K562 (cell line): ENCODE measurements around the gene ERVH48-1. TPM values are rescaled to one million over a fixed set of nuclear protein-coding genes. Genes with fewer than 3 reads are reported as not detected.

Experiments
- AFF4 ChIP-seq: sonication (generic); formaldehyde crosslinking; IDR thresholded peaks from 2 replicates; pipeline ENCODE4 v1.8.0; 2023; ENCODE audit warnings: mild to moderate bottlenecking, missing genetic modification reagents
- COPS2 ChIP-seq: fragments of 450-650 bp; conservative IDR thresholded peaks from 2 replicates; pipeline ENCODE4 v1.6.1; 2016; ENCODE audit warnings: mild to moderate bottlenecking, moderate library complexity
- E4F1 ChIP-seq: fragments of 250-450 bp; sonication (Bioruptor Pico); IDR thresholded peaks from 2 replicates; pipeline ENCODE4 v1.5.0; 2021; ENCODE audit warnings: mild to moderate bottlenecking, borderline replicate concordance
- GTF3C2 ChIP-seq: IDR thresholded peaks from 3 replicates; pipeline ENCODE4 v1.6.1; 2011; ENCODE audit warnings: borderline replicate concordance, mild to moderate bottlenecking, moderate library complexity; ENCODE audit not compliant: insufficient read length; ENCODE audit errors: extremely low read depth
- HDAC2 ChIP-seq: fragments of 450-650 bp; IDR thresholded peaks from 2 replicates; pipeline ENCODE4 v1.6.1; 2016; ENCODE audit warnings: mild to moderate bottlenecking
- HNRNPL ChIP-seq: fragments of 200-400 bp; formaldehyde crosslinking; IDR thresholded peaks from 2 replicates; pipeline ENCODE4 v1.6.1; 2017; ENCODE audit warnings: low read depth, mild to moderate bottlenecking, low read length
- IRF9 ChIP-seq: fragments of 450-650 bp; IDR thresholded peaks from 2 replicates; pipeline ENCODE4 v1.6.1; 2016; ENCODE audit warnings: missing biosample characterization, missing genetic modification characterization
- KLF6 ChIP-seq: fragments of 250-450 bp; sonication (Bioruptor Pico); IDR thresholded peaks from 2 replicates; pipeline ENCODE4 v1.4.0; 2020; ENCODE audit warnings: mild to moderate bottlenecking, moderate library complexity, borderline replicate concordance
- MXD1 ChIP-seq: fragments of 250-450 bp; sonication (Bioruptor Pico); IDR thresholded peaks from 2 replicates; pipeline ENCODE4 v1.8.0; 2021; ENCODE audit warnings: borderline replicate concordance, mild to moderate bottlenecking, moderate library complexity; ENCODE audit not compliant: poor library complexity, severe bottlenecking
- PRMT5 ChIP-seq: sonication (generic); formaldehyde crosslinking; IDR thresholded peaks from 2 replicates; pipeline ENCODE4 v1.5.0; 2020; ENCODE audit warnings: missing genetic modification reagents
- ZBTB43 ChIP-seq: sonication (generic); formaldehyde crosslinking; IDR thresholded peaks from 2 replicates; pipeline ENCODE4 v1.8.0; 2023; ENCODE audit warnings: mild to moderate bottlenecking, missing genetic modification reagents
- ZNF197 ChIP-seq: fragments of 200-800 bp; sonication (Bioruptor generic); IDR thresholded peaks from 2 replicates; pipeline ENCODE4 v1.6.1; 2016; ENCODE audit warnings: low read depth, missing genetic modification characterization, missing compliant biosample characterization
- ZNF583 ChIP-seq: fragments of 250-450 bp; sonication (Bioruptor Pico); IDR thresholded peaks from 2 replicates; pipeline ENCODE4 v1.4.0; 2020
- ZNF766 ChIP-seq: fragments of 200-800 bp; sonication (Bioruptor generic); conservative IDR thresholded peaks from 2 replicates; pipeline ENCODE4 v1.6.1; 2016; ENCODE audit warnings: missing genetic modification characterization, missing compliant biosample characterization
- polyA plus RNA-seq, 8 experiments: library from polyadenylated mRNA; depleted of rRNA in 4 of 8; stranded (reverse) in 5 of 8; unstranded in 3 of 8; fragments of >200 nt; fragmentation: Nextera tagmentation in 2 of 8; fragmentation: Illumina TruSeq in 1 of 8; extraction: Ambion mirVana in 2 of 8; extraction: Trizol in 1 of 8; gene quantifications; 2 replicates each; pipeline versions ENCODE4 v1.2.1 to v1.2.3, GENCODE V29; 2011 to 2014; ENCODE audit warnings: inconsistent platforms in 1 of 8, missing spikeins in 1 of 8
- total RNA-seq, 7 experiments: library from RNA; depleted of rRNA in 6 of 7; stranded (reverse); fragments of >200 nt in 6 of 7; fragmentation: Illumina TruSeq in 2 of 7; extraction: Trizol in 2 of 7; gene quantifications; 2 replicates each; pipeline versions ENCODE4 v1.2.1 to v1.2.3, GENCODE V29; 2011 to 2021; ENCODE audit warnings: low replicate concordance in 1 of 7

Gene ERVH48-1
- total and polyA plus RNA-seq, 9 of the 15 experiments (the other 6 are each of a cell fraction or from before 2014, with no cell fraction given): 0.08 to 0.49 (median 0.16) TPM; not detected in 3

- no peak for TF ChIP-seq AFF4
- 0 out of 2 replicates have a peak, but pooled peaks have one; percentile 71 for TF ChIP-seq ZNF197 (CRISPR knock-in tag)
- TF ChIP-seq MXD1 (CRISPR knock-in tag): no peak
- no peak for TF ChIP-seq HNRNPL
- peak; percentile 92 for TF ChIP-seq IRF9 (tag)
- no peak for TF ChIP-seq GTF3C2
- TF ChIP-seq KLF6 (CRISPR knock-in tag): peak; percentile 96
- TF ChIP-seq HDAC2: no peak
- TF ChIP-seq ZNF766: peak; percentile 89
- TF ChIP-seq COPS2: no peak
- TF ChIP-seq E4F1 (CRISPR knock-in tag): no peak
- TF ChIP-seq PRMT5 (CRISPR knock-in tag): no peak
- peak; percentile 95 for TF ChIP-seq ZNF583 (CRISPR knock-in tag)
- TF ChIP-seq ZBTB43 (CRISPR knock-in tag): no peak
Measured at GRCh38 chr21:42970946-42971653, 45.7 kb upstream of the ERVH48-1 start (continued).
